Transverse colon (tissue), 4 donors: ENCODE data around the gene LRRC38.

Experiments used
- EP300 ChIP-seq: sonication (generic); formaldehyde crosslinking; IDR thresholded peaks from one replicate; pipeline ENCODE4 v1.6.1; 2017; ENCODE audit warnings: antibody characterized with exemption, low read depth
- POLR2A ChIP-seq: fragments of 450-650 bp; IDR thresholded peaks from one replicate; pipeline ENCODE4 v1.6.1; 2016; ENCODE audit warnings: antibody characterized with exemption, mild to moderate bottlenecking, moderate library complexity
- POLR2AphosphoS5 ChIP-seq, 3 donors: sonication (generic); formaldehyde crosslinking; IDR thresholded peaks; one replicate each; pipeline ENCODE4 v1.6.1; 2016; ENCODE audit warnings: antibody characterized with exemption in 3 of 3
- TF ChIP-seq, protein P1 (sequence below), 5 experiments: fragments of 200-600 bp in 3 of 5; fragments of 450-650 bp in 2 of 5; sonication (generic) in 3 of 5; IDR thresholded peaks; 1 replicate in 2 of 5; 2 replicates in 3 of 5; pipeline ENCODE4 v1.5.1; 2016 to 2017; ENCODE audit warnings: antibody characterized with exemption in 5 of 5, inconsistent platforms in 3 of 5, mild to moderate bottlenecking in 2 of 5, moderate library complexity in 1 of 5

DNA sequence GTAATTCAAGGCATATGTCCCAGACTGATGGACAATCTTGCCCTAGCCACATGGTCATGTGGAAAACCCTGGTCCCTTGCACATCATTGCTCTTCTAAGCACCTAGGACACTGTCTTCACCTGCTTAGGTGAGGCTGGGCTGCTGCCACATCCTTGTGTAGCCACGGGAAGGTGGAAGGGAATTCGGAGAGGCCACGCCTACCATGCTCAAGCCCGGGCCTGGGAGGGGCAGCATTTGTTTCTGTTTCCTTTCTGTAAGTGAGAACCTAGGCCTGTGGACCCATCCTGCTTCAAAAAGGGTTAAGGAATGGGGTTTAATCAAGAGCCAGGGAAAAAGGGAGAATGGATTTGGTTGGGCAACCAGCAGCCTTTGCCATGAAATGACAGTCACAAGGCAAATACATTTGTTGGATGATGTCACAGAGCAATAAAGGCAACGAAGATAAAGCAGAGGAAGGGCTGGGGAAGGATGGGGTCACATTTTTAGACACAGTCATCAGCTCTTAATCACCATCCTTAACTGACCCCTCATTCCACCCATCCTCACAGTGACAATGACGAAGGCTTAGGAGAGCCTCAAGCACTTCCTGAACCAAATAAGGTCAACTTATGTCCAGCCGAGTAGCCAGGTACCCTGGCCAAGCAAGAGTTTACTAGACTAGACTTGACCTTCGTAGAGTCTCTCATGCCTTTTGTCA lies 10.1 kb upstream of the LRRC38 start:
- TF ChIP-seq, protein P1, sequence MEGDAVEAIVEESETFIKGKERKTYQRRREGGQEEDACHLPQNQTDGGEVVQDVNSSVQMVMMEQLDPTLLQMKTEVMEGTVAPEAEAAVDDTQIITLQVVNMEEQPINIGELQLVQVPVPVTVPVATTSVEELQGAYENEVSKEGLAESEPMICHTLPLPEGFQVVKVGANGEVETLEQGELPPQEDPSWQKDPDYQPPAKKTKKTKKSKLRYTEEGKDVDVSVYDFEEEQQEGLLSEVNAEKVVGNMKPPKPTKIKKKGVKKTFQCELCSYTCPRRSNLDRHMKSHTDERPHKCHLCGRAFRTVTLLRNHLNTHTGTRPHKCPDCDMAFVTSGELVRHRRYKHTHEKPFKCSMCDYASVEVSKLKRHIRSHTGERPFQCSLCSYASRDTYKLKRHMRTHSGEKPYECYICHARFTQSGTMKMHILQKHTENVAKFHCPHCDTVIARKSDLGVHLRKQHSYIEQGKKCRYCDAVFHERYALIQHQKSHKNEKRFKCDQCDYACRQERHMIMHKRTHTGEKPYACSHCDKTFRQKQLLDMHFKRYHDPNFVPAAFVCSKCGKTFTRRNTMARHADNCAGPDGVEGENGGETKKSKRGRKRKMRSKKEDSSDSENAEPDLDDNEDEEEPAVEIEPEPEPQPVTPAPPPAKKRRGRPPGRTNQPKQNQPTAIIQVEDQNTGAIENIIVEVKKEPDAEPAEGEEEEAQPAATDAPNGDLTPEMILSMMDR (IDR thresholded peaks at IDR 0.05): no peak
- TF ChIP-seq POLR2AphosphoS5 (IDR thresholded peaks at IDR 0.05) (no peak), POLR2A (no peak), EP300 (no peak)
